ENCODE results near the gene TARBP1.

TARBP1 gene

DNA sequence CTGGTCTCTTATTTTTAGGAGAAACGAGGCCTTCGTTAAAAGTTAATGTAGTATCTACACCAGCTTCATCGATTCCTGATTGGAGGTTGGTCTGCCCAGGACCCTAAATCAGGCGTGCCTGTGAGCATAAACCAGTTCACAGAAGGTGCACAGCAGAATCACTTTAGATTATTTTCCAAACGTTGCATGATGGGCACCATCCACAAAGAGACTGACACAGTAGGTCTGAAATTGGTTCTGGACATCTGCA, 256 bp upstream of the TARBP1 start:
- DNase-seq, result no peak

DNA sequence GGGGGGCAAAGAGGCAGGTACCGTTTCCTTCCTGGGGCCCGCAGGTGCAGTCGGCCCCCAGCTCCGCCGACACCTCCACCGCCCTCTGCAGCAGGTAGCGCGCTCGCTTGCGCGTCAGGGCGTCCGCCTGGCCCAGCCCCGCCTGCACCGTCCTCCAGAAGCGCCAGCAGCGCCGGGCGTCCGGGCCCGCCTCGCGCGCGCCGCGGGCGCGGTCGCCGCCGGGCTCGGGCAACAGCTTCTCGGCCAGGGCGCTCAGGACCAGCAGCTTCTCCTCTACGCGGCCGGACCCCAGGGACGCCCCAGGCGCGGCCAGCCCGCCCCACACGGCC, 863 bp downstream of the TARBP1 start:
- peak; percentile 45 for DNase-seq

DNA sequence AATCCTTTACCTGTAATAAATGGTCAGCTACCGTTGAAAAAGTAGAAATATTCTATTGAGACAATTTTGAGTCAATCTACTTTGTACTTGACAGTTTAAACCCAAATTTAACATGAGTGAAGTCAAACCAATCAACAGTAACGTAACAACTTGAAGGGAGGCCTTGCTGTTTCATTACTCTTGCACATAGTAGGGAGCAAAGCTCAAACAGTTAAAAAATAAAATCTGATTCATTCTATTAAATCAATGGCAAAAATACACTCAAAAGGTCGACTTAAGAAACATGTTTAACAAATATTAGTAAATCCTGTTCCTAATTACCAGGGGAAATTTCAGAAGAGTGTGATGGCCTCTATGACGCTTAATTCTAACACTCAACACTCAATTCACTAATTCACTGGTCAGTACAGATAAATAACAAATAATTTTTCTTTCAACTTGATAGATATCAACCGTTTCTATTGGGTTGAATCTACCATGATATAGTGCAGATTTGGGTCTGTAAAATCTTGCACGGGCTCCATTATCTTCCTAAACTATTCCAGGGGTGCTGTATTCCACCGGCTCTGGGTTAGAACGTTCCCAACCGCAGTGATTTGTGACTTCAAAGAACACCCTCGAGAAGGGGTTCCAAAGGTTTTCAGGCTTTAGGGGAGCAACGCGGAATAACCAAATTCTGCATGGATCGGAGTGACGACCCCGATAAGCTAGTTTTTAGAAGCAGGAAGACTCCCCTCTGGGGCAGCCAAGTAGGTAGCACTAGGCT, 1.4 kb downstream of the TARBP1 start:
- no peak for DNase-seq

DNA sequence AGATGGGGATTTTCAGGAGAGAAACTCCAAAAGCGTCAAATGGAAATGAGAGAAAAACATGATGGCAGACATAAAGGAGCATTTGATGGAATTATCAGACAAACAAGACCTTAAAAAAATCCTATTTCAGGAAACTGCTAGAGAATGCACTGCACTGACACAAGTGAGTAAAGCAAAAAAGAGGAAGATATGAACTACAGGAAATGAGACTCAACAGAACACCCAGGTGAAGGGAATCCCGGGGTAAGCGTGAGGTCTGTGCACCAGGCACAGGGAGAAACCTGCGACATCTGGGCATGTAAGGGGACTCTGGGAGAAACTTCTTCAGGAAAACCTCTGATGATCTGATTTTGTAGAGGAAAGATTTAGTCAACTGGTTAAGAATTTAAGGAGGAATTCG, 2.8 kb downstream of the TARBP1 start:
- no peak for DNase-seq

DNA sequence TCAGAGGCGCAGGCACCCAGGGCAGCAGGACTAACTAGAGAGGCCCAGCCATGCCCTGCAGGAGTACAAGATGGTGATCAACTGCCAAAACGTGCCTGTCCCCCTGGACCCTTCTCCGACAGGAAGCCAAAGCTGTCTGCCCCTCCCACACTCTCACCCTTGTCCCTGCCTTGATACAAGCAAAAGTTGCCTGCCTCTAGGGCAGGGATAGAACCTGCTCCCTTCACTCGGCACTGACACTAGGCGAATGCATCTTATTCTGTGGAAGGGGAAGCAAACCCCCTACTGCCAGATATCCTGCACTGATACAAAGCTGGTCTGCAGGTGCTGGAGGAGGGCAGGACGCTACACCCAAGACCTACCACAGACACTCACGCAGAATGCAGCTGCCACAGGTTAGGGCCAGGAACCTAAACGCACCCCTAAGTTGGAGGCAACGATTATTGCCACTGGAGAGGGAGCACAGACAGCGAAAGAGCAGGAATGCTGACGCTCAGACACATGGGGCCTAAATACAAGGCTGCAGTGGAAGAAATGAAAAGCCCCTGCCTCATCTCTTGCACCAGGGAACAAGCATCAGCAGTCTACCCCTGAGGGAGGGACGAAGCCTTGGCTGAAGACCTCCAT, 3.7 kb downstream of the TARBP1 start:
- no peak for DNase-seq

DNA sequence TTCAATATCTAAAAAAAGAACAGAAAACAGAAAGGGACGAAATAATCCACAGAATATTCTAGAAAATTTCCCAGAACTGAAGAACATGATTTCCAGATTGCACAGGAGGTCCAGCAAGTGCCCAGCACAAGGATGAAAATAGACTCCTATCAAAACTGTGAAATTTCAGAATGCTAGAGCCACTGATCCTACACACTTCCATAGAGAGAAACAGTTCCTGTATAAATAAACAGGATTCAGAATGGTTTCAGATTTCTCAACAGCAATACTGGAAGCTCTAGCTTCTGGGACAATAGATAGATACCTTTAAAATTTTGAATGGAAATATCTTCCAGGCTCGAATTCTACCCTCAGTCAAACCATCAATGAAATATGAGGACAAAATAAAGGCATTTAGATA, 4.6 kb downstream of the TARBP1 start:
- no peak for DNase-seq

DNA sequence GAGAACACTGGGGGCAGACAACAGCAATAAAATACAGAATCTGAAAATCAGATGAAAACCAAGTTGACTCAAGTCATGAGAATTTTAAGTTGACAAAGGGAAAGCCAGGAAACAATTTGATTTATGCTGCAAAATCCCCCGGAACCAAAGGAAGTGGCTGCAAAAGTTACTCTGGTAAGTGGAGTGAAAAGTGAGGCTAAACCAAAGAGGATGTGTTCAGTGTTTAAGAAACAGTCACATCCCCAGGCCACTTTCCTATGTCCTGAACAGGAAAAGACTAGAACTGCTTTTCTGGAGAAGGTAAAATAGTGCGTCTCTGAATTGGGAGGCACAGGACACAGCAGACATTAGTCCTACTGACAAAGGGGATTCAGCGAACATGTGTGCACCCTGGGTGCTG, 5.9 kb downstream of the TARBP1 start:
- DNase-seq, result no peak

DNA sequence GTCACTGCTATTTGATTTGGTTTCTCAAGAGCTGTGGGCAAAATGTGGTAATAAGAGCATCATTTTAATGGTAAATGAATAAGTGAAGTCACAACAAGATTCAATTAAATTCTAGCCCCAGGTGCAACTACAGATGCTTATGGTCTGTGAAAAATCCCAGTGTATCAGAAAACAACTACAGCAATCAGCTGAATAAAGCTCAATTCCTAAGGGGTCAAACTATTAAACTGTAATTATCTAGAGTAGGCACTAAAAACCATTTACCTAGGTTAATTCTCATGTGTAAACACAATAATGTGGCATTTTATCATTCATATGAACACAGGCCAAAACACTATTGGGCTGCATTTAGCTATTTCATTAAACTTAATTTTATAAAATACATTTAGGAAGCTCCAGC, 9.6 kb downstream of the TARBP1 start:
- DNase-seq, result no peak

DNA sequence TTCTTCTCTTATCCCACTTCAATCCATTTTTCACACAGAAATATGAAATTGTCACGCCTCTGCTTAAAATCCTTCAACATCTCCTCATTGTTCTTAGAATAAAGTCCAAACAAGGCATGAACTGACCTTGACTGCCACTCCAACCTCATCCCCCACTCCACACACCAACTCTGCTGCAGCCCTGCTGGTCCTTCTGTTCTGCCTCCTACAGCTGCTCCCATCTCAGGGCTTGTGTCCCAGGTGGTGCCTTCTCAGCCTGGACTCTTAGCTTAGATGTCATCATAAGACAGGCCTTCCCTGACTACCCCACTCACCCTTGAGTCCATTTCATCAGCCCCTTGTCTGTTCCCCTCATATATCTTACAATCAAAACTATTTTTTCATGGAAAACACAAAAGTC, 10.4 kb downstream of the TARBP1 start:
- no peak for DNase-seq

DNA sequence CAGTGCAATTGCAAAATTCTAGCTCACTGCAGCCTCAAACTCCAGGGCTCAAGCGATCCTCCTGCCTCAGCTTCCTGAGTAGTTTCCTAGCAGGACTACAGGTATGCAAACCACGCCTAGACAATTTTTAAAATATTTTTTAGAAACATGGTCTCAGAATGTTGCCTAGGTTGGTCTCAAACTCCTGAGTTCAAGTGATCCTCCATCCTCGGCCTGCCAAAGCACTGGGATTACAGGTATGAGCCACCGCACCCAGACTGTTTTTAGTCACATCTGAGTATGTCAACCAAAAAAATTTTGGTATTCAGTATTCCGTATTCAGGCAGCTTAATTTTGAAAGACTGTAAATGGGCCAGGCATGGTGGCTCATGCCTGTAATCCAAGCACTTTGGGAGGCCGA, 11.2 kb downstream of the TARBP1 start:
- DNase-seq, result no peak

DNA sequence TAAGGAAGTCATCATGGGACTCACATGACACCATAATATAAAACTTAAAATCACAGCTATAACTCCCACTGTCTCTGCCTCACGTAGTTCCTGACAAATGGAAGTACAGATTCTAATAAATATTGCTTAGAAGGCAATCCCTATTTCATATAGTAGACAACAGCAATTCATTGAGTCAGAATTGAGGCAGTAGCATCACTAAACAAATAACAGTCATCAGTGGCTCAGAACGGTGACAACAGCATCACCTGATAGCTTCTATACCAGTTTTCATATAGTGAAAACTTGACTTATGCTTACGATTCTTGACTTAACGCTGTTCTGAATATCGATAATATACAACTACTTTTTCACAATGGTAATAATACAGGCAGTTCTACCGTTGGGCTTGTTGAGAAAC, 12.0 kb downstream of the TARBP1 start:
- DNase-seq, result no peak

DNA sequence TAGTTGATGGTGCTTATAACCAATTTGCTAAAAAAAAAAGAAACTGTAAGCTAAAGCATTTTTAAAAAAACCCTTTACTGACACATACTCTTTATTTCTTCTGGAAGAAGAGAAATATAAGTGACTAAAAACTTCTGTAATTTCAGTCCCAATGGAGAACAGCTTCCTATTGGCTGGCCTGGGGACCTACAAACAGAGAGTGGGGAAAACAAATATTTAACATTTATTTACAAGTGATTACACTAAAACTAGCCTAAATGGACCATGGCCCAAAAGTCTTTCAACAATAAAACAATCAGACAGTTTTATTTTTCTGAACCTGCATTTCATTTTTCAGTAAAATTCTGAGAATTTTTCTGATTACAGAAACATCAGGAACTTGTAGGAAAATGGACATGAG, 15.2 kb downstream of the TARBP1 start:
- no peak for DNase-seq

DNA sequence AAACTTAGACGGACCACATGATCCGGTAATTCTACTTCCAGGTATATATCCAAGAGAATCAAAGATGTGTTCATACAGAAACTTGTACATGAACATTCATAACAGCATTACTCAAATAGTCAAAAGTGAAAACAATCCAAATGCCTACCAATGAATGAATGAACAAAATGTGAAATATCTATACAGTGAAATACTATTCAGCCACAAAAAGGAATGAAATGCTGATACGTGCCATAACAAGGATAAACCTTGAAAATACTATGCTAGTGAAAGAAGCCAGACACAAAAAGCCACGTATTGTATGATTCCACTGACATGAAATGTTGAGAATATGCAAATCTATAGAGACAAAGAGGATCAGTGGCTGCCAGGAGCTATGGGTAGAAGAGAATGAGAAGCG, 18.3 kb downstream of the TARBP1 start:
- no peak for DNase-seq

DNA sequence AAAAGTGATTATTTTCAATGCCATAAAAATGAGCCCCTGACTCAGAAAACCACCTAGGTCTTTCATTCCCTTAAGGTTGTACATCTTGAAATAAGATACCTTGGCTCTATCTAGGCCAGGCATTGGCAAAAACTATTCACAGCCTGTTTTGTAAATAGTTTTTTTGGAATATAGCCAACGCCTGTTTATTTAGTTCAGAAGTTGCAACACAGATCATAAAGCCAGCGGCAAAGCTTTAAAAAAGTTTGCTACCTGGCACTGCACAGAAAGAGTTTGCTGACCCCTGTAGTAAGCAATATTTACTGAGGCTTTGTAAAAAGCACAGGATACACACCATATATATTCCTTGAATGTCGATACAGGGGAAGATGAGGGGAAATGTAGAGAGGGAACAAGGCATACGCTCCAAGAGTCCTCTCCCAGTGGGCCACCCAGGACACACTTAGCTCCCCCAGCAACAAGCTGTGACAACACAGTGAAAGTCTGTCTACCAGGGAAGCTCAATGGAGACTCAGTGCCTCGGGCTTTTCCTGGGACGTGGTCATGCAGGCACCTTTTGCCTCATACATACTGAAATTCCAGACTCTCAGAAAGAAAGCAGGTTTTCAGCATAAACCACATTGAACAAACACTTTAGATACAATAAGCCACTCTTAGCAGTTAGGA, 20.5 kb downstream of the TARBP1 start:
- DNase-seq, result no peak

DNA sequence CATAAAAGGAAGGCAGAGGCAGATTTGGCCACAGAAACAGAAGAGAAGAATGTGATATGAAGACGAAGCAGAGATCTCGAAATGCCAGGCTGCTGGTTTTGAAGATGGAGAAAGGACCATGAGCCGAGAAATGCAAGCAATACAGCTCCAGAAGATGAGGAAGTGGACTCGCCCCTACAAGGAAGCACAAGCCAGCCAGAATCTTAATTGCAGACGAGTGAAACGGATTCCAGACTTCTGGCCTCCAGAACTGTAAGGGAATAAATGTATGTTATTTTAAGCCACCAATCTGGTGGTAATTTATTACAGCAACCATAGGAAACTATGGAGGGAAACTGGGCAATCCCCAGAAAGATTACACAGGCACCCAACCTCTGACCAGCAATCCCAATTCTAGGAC, 24.1 kb downstream of the TARBP1 start:
- DNase-seq, result no peak

DNA sequence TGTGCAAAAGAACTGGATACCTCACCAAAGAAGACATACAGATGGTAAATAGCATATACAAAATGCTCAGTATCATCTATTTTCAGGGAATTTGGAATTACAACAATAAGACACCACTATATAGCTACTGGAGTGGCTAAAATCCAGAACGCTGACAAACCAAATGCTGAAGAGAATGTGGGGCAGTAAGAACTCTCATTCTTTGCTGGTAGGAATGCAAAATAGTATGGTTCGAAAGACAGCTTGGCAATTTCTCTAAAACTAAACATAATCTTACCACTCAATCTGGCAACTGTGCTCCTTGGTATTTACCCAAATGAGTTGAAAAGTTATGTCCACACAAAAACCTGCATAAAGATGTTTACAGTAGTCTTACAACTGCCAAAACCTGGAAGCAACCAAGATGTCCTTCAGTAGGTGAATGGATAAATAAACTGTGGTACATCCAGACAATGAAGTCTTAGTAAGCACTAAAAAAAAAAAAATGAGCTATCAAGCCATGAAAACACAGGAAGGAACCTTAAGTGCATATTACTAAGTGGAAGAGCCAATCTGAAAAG, 26.5 kb downstream of the TARBP1 start:
- no peak for DNase-seq

DNA sequence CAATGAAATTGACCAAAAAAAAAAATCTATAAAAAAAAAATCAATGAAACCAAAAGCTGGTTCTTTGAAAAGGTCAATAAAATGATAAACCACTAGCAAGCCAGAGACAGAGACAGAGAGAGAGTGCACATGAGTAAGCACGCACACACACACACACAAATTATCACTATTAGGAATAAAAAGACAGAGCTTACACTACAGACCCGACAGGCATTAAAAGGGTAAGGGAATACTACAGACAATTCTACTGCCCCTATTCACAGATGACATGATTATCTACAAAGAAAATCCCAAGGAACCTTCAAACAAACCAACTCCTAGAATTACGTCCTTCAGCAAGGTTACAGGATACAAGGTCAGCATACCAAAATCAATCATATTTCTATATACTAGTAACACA, 38.6 kb downstream of the TARBP1 start:
- no peak for DNase-seq

DNA sequence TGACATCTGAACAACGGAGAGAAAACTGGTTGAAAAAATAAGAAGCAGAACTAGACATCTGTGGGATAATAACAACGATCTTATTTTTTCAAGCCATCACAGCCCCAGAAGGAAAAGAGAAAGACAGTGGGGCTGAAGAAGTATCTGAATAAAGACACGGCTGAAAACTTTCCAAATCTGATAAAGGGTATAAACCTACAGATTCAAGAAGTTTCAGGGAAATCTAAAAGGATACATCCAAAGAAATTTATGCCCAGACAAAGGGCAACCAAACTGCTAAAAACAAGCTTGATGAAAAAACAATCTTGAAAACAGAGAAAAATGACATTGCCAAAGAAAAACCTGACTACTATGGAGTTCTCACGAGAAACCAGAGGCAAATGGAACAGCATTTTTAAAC, 40.4 kb downstream of the TARBP1 start:
- no peak for DNase-seq

DNA sequence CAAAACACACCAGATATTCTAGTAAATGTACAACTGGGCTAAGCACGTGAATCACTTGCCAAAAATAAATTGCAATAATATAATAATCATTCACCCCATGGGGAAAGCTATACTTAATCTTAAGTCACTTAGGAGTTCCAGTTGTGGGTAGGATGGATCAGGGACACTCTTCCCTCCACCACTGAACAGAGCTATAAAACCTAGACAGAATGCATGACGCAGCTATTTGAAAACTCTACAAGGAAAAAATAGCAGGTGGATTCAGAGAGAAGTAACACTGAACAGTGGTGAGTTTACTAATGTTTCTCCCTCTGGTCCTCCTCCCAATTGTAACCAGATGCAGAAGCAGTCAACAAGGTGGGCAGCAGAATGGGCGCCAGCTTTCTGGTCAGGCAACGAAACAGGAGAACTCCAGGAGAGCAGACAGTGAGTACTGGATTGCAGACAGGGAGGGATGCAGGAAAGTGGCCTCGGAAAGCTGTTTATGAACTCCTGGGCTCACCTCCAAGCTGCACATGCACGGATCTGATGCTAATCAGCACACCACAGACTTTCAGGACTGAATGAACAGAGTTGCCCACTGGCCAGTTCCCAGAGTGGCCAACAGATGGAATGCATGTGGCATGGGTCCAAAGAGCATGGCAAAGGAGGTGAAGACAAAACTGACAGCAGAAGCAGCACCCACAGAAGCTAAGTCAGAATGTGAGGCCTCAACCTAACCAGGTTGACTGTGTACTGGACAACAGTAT, 41.4 kb downstream of the TARBP1 start:
- DNase-seq, result no peak

DNA sequence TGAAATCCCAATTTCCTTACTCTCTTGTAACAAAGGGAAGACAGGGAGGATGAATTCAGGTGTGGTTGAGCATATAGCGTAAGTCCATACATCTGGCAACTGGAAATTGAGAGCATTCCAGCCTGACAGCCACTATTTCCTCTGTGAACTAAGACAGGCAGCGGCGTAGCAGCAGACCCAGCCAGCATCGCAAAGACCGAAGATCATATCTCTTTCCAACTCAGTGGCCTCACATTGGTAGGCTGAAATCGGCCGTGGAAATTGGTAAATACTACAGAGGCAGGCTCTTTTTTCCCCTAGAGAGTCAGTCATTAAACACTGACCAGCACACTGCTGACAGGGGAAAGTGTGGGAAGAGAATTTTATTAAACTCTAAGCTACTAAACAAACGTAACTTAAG, 43.4 kb downstream of the TARBP1 start:
- no peak for DNase-seq

DNA sequence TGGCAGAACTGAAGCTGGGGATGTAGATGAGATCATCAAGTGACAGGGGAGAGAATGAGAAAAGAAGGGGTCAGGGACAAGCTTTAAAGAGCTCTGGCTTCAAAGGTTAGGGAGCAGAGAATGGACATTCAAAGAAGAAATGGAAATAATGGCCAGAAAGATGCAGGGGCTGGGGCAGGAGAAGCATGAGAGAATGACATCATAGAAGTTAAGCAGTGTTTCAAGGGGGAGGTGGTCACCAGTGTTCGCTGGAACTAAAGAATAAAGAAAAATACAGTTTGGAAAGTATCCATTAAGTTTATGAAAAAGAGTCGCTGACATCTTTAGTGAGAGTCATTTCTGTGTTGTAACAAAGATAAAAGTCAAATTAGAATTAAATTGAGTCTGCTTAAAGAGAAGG, 44.3 kb downstream of the TARBP1 start:
- no peak for DNase-seq

DNA sequence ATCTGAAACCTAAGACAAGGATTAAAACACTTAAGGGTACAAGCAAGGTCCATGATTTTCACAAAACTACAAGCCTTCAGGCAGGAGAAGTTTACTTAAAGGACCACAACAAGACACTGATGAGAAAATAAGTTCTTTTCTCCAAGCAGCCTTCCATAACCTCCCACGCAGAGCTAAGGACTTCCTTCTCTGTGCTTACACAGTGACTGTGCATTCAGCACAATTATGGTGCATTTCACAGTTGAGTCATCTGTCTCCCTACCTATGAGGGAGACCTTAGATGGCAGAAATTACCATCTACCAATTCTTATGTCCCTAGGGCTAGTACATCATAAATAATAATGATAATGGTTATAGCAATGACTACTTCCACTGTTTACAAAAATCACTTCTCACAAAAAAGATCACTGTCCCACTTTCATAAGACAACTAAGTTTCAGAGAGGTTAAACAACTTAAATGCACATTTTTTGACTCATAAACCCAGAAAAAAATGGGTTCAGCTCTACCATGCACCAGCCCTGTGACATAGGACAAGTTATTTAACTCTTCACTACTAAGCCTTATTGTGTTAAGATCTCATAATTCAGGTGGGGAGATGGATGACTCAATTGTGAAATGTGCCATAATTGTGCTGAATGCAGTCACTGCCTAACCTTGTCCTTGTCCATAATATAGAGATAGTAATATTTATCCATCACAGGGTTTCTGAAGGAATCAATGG, 45.3 kb downstream of the TARBP1 start:
- DNase-seq, result no peak

DNA sequence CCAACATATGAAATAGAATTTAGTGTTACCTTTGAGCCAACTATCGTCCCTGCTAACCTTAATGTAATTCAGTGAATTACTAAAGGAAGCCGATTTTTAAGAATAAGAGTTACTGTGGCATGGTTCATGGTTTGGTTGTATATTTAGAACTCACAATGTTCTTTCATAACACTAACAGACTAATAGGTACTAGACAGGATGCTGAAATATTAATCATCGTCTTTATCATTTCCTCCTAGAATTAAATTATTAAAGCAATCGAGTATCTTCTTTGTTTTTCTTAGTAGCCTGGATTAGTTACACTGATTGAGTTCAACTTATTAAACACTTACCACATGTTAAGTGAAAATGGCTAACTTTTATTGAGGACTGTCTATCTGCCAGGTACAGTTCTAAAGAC, 47.7 kb downstream of the TARBP1 start:
- DNase-seq, result no peak
